ENCODE results near the gene RAB15.
A peak's percentile ranks its signal among the peaks of the same experiment; 100 is the strongest.

The RAB15 gene

GRCh38 chr14:64971943-64972791 lies at the start of gene RAB15:
Gene RAB15 (minus strand): TSS chr14:64972336. CDS start chr14:64972076, 260 bp downstream.
- DNase-seq = no peak

- DNase-seq = peak in 1 of 2 donors; percentile 67
Observed at GRCh38 chr14:65019944-65020566, 47.9 kb upstream of the RAB15 start.

- no peak for DNase-seq
Observed at GRCh38 chr14:65016471-65016870, 44.3 kb upstream of the RAB15 start.

GRCh38 chr14:65015391-65015790 lies 43.3 kb upstream of the RAB15 start:
- DNase-seq = no peak

GRCh38 chr14:65012353-65012752 lies 40.2 kb upstream of the RAB15 start:
- DNase-seq = no peak

GRCh38 chr14:65011538-65011937 lies 39.4 kb upstream of the RAB15 start:
- DNase-seq = no peak

- no peak for DNase-seq
Observed at GRCh38 chr14:65010211-65010931, 38.2 kb upstream of the RAB15 start.

- no peak for DNase-seq
Observed at GRCh38 chr14:65007202-65007601, 35.1 kb upstream of the RAB15 start.

- DNase-seq = no peak
Observed at GRCh38 chr14:65006261-65006721, 34.2 kb upstream of the RAB15 start.

- DNase-seq = no peak
Observed at GRCh38 chr14:65003394-65003793, 31.3 kb upstream of the RAB15 start.

- no peak for DNase-seq
Observed at GRCh38 chr14:65002586-65003210, 30.6 kb upstream of the RAB15 start.

GRCh38 chr14:65001723-65002122 lies 29.6 kb upstream of the RAB15 start:
- no peak for DNase-seq

GRCh38 chr14:65000898-65001591 lies 28.9 kb upstream of the RAB15 start:
- no peak for DNase-seq

GRCh38 chr14:64998455-64998931 lies 26.4 kb upstream of the RAB15 start:
- no peak for DNase-seq

- no peak for DNase-seq
Observed at GRCh38 chr14:64997108-64997794, 25.1 kb upstream of the RAB15 start.

GRCh38 chr14:64995291-64995690 lies 23.2 kb upstream of the RAB15 start:
- no peak for DNase-seq

GRCh38 chr14:64994540-64994939 lies 22.4 kb upstream of the RAB15 start:
- DNase-seq = no peak

GRCh38 chr14:64993266-64993930 lies 21.3 kb upstream of the RAB15 start:
- DNase-seq = peak in 1 of 2 donors; percentile 69

GRCh38 chr14:64992328-64992885 lies 20.3 kb upstream of the RAB15 start:
- DNase-seq = no peak

- no peak for DNase-seq
Observed at GRCh38 chr14:64990939-64991338, 18.8 kb upstream of the RAB15 start.

- DNase-seq = peak in 1 of 2 donors; percentile 56
Observed at GRCh38 chr14:64990296-64990695, 18.2 kb upstream of the RAB15 start.

Measured in bone marrow (tissue), 2 donors.